WERI-Rb-1 (cell line): ENCODE results near the gene WDR13.
A peak's percentile ranks its signal among the peaks of the same experiment; 100 is the strongest.
"Not testable (repeated sequence)": the region's sequence is repeated elsewhere in the genome, so short reads cannot be mapped to it uniquely, and the experiment has no call there.

ENCODE experiments used
- DNase-seq: peaks from one replicate; pipeline ENCODE4 v3.0.0-alpha.2; 2020
- H3K27ac ChIP-seq: fragments of 250-450 bp; sonication (Bioruptor Pico); 2 replicates; pipeline ENCODE4 v1.5.1; 2020; ENCODE audit warnings: mild to moderate bottlenecking, moderate library complexity
- H3K27me3 ChIP-seq: fragments of 250-450 bp; sonication (Bioruptor Pico); 2 replicates; pipeline ENCODE4 v1.5.1; 2021; ENCODE audit warnings: mild to moderate bottlenecking, low read depth, moderate library complexity; ENCODE audit not compliant: insufficient read depth, severe bottlenecking
- H3K36me3 ChIP-seq: fragments of 250-450 bp; sonication (Bioruptor Pico); 2 replicates; pipeline ENCODE4 v1.5.1; 2020; ENCODE audit warnings: mild to moderate bottlenecking, moderate library complexity
- H3K4me3 ChIP-seq: 2 replicates; pipeline ENCODE4 v1.5.1; 2011; ENCODE audit warnings: low read depth, mild to moderate bottlenecking, control low read depth, low read length
- H3K9me3 ChIP-seq: fragments of 250-450 bp; sonication (Bioruptor Pico); 2 replicates; pipeline ENCODE4 v1.5.1; 2021; ENCODE audit warnings: mild to moderate bottlenecking, moderate library complexity; ENCODE audit not compliant: severe bottlenecking
- CTCF ChIP-seq: IDR thresholded peaks from 2 replicates; pipeline ENCODE4 v1.5.1; 2011; ENCODE audit warnings: low read depth, mild to moderate bottlenecking, control low read depth, inconsistent platforms, low read length

WDR13 gene

GRCh38 chrX:48632207-48632606 is 34.9 kb downstream of the WDR13 start:
- no peak overlapping the region for H3K4me3 ChIP-seq
- DNase-seq, result no peak
- no peak overlapping the region for H3K27ac ChIP-seq
- no peaks in the 10 kb centered on the region for H3K27me3 ChIP-seq
- no peaks in the 10 kb centered on the region for H3K9me3 ChIP-seq
- no peaks in the 10 kb centered on the region for H3K36me3 ChIP-seq
- TF ChIP-seq CTCF, result no peak

- no peak for TF ChIP-seq CTCF
- Histone ChIP-seq H3K9me3 (no peaks in the 10 kb centered on the region), H3K27ac (no peak overlapping the region), H3K4me3 (no peak overlapping the region), H3K36me3 (no peaks in the 10 kb centered on the region), H3K27me3 (peaks cover 5% of the 10 kb centered on the region)
- DNase-seq, result no peak
Observed at GRCh38 chrX:48636301-48636700, 39.0 kb downstream of the WDR13 start.

GRCh38 chrX:48636776-48637175 is 39.5 kb downstream of the WDR13 start:
- no peak for TF ChIP-seq CTCF
- Histone ChIP-seq H3K36me3 (no peaks in the 10 kb centered on the region), H3K27me3 (peaks cover 5% of the 10 kb centered on the region), H3K9me3 (no peaks in the 10 kb centered on the region), H3K27ac (no peak overlapping the region), H3K4me3 (no peak overlapping the region)
- no peak for DNase-seq

GRCh38 chrX:48645669-48646068 is 48.4 kb downstream of the WDR13 start:
- no peak overlapping the region for H3K27ac ChIP-seq
- no peak overlapping the region for H3K4me3 ChIP-seq
- DNase-seq, result no peak
- no peaks in the 10 kb centered on the region for H3K36me3 ChIP-seq
- no peak for TF ChIP-seq CTCF
- H3K9me3 ChIP-seq, result no peaks in the 10 kb centered on the region
- peaks cover 8% of the 10 kb centered on the region for H3K27me3 ChIP-seq

- TF ChIP-seq CTCF, result no peak
- H3K27ac ChIP-seq, result peak overlapping the region; percentile 75
- H3K27me3 ChIP-seq, result peaks cover 9% of the 10 kb centered on the region
- H3K36me3 ChIP-seq, result no peaks in the 10 kb centered on the region
- H3K9me3 ChIP-seq, result no peaks in the 10 kb centered on the region
- no peak overlapping the region for H3K4me3 ChIP-seq
- DNase-seq, result peak; percentile 72
Observed at GRCh38 chrX:48648336-48648751, 51.1 kb downstream of the WDR13 start.

- TF ChIP-seq CTCF, result no peak
- DNase-seq, result no peak
- H3K9me3 ChIP-seq, result no peaks in the 10 kb centered on the region
- H3K27me3 ChIP-seq, result peaks cover 9% of the 10 kb centered on the region
- H3K36me3 ChIP-seq, result no peaks in the 10 kb centered on the region
- peak overlapping the region; percentile 75 for H3K27ac ChIP-seq
- no peak overlapping the region for H3K4me3 ChIP-seq
Observed at GRCh38 chrX:48649102-48649501, 51.8 kb downstream of the WDR13 start.

GRCh38 chrX:48652055-48652579 is 54.8 kb downstream of the WDR13 start:
- not testable (repeated sequence) for H3K4me3 ChIP-seq, H3K9me3 ChIP-seq, H3K27ac ChIP-seq, H3K27me3 ChIP-seq, DNase-seq, H3K36me3 ChIP-seq

GRCh38 chrX:48654746-48655145 is 57.5 kb downstream of the WDR13 start:
- not testable (repeated sequence) for H3K27me3 ChIP-seq, DNase-seq, H3K4me3 ChIP-seq, H3K27ac ChIP-seq, H3K9me3 ChIP-seq, H3K36me3 ChIP-seq
